NK-92 treated with Interleukin-12 subunit alpha and Interleukin-12 subunit beta, amount 100 ng/mL, for 24 hours (cell line): Measurements from ENCODE around the gene C9orf50.

Experiments
- DNase-seq: peaks from one replicate; lab custom pipeline; 2025; lab: John Stamatoyannopoulos, UW

Gene C9orf50

GRCh38 chr9:129570450-129571297 lies 50.2 kb downstream of the C9orf50 start:
- no peak for DNase-seq

GRCh38 chr9:129569502-129570449 lies 51.1 kb downstream of the C9orf50 start:
- DNase-seq = no peak

- DNase-seq = no peak
Observed at GRCh38 chr9:129568560-129569501, 52.1 kb downstream of the C9orf50 start.

- DNase-seq = no peak
Observed at GRCh38 chr9:129567842-129568559, 52.9 kb downstream of the C9orf50 start.

GRCh38 chr9:129567329-129567728 lies 53.6 kb downstream of the C9orf50 start:
- DNase-seq = no peak

- DNase-seq = no peak
Observed at GRCh38 chr9:129566563-129567266, 54.2 kb downstream of the C9orf50 start.

GRCh38 chr9:129562917-129563316 lies 58.0 kb downstream of the C9orf50 start:
- DNase-seq = no peak

- no peak for DNase-seq
Observed at GRCh38 chr9:129562514-129562913, 58.4 kb downstream of the C9orf50 start.
